Subcutaneous abdominal adipose tissue (tissue), 5 donors: ENCODE measurements around the gene SLC11A2.
"Not testable (repeated sequence)": the region's sequence is repeated elsewhere in the genome, so short reads cannot be mapped to it uniquely, and the experiment has no call there.

ENCODE experiments used
- H3K27ac ChIP-seq: one replicate; pipeline ENCODE4 v1.7.0; 2013; ENCODE audit warnings: low read depth, mild to moderate bottlenecking, inconsistent platforms, low read length, moderate library complexity
- H3K27me3 ChIP-seq, 5 donors: one replicate each; pipeline ENCODE4 v1.7.0; 2013; ENCODE audit warnings: low read length in 5 of 5, inconsistent platforms in 1 of 5; ENCODE audit not compliant: control insufficient read depth in 5 of 5, insufficient read depth in 4 of 5
- H3K36me3 ChIP-seq, 5 donors: one replicate each; pipeline ENCODE4 v1.7.0; 2013; ENCODE audit warnings: low read length in 5 of 5; ENCODE audit not compliant: control insufficient read depth in 5 of 5, insufficient read depth in 5 of 5
- H3K4me1 ChIP-seq, 5 donors: one replicate each; pipeline ENCODE4 v1.7.0; 2013; ENCODE audit warnings: low read length in 5 of 5, mild to moderate bottlenecking in 3 of 5, moderate library complexity in 1 of 5; ENCODE audit not compliant: control insufficient read depth in 5 of 5, insufficient read depth in 5 of 5
- H3K4me3 ChIP-seq, 5 donors: one replicate each; pipeline ENCODE4 v1.7.0; 2013; ENCODE audit warnings: low read length in 5 of 5, low read depth in 1 of 5
- H3K9ac ChIP-seq, 5 donors: one replicate each; pipeline ENCODE4 v1.7.0; 2013; ENCODE audit warnings: low read length in 5 of 5, mild to moderate bottlenecking in 4 of 5, moderate library complexity in 3 of 5
- H3K9me3 ChIP-seq, 5 donors: one replicate each; pipeline ENCODE4 v1.7.0; 2013; ENCODE audit warnings: low read length in 5 of 5; ENCODE audit not compliant: control insufficient read depth in 5 of 5
- donor health status: healthy.
- donor health status: healthy.
- donor health status: healthy.
- donor health status: healthy.
- donor health status: healthy.

The SLC11A2 gene

GRCh38 chr12:50955288-50955687, 70.9 kb downstream of the SLC11A2 start:
- H3K4me1 ChIP-seq, result peaks cover 0 to 8% (median 0%) of the 10 kb centered on the region in 5 donors
- H3K9ac ChIP-seq, result no peak overlapping the region
- H3K4me3 ChIP-seq, result no peak overlapping the region
- no peaks in the 10 kb centered on the region for H3K9me3 ChIP-seq
- peaks cover 0 to 5% (median 0%) of the 10 kb centered on the region in 5 donors for H3K36me3 ChIP-seq
- H3K27ac ChIP-seq, result no peak overlapping the region
- no peaks in the 10 kb centered on the region for H3K27me3 ChIP-seq

GRCh38 chr12:50954789-50955188, 71.4 kb downstream of the SLC11A2 start:
- not testable (repeated sequence) for H3K4me3 ChIP-seq, H3K9me3 ChIP-seq, H3K27ac ChIP-seq, H3K9ac ChIP-seq, H3K36me3 ChIP-seq, H3K27me3 ChIP-seq, H3K4me1 ChIP-seq

- no peak overlapping the region for H3K27ac ChIP-seq
- no peaks in the 10 kb centered on the region for H3K9me3 ChIP-seq
- no peak overlapping the region for H3K4me3 ChIP-seq
- H3K36me3 ChIP-seq, result peaks cover 0 to 5% (median 0%) of the 10 kb centered on the region in 5 donors
- H3K4me1 ChIP-seq, result peaks cover 0 to 8% (median 0%) of the 10 kb centered on the region in 5 donors
- no peak overlapping the region for H3K9ac ChIP-seq
- no peaks in the 10 kb centered on the region for H3K27me3 ChIP-seq
Measured at GRCh38 chr12:50953047-50953446, 73.1 kb downstream of the SLC11A2 start.

GRCh38 chr12:50952510-50952909, 73.7 kb downstream of the SLC11A2 start, which contains the start of gene HIGD1C:
Gene HIGD1C (plus strand): TSS chr12:50952544. CDS start chr12:50953999, 1,455 bp downstream.
- Histone ChIP-seq H3K4me1 (peaks cover 0 to 8% (median 0%) of the 10 kb centered on the region in 5 donors), H3K4me3 (no peak within 1 kb of the TSS), H3K36me3 (peaks cover 0 to 5% (median 0%) of the 10 kb centered on the region in 5 donors), H3K27me3 (no peaks in the 10 kb centered on the region), H3K27ac (no peak within 1 kb of the TSS), H3K9ac (no peak within 1 kb of the TSS), H3K9me3 (no peaks in the 10 kb centered on the region)

GRCh38 chr12:50951112-50951511, 75.1 kb downstream of the SLC11A2 start:
- H3K4me1 ChIP-seq, result peaks cover 0 to 8% (median 0%) of the 10 kb centered on the region in 5 donors
- H3K36me3 ChIP-seq, result peaks cover 0 to 5% (median 0%) of the 10 kb centered on the region in 5 donors
- no peak overlapping the region for H3K27ac ChIP-seq

GRCh38 chr12:50949801-50950302, 76.3 kb downstream of the SLC11A2 start:
- H3K27me3 ChIP-seq, result no peaks in the 10 kb centered on the region
- H3K9ac ChIP-seq, result no peak overlapping the region
- peaks cover 0 to 8% (median 0%) of the 10 kb centered on the region in 5 donors for H3K4me1 ChIP-seq
- no peak overlapping the region for H3K4me3 ChIP-seq
- H3K27ac ChIP-seq, result no peak overlapping the region
- no peaks in the 10 kb centered on the region for H3K9me3 ChIP-seq
- H3K36me3 ChIP-seq, result peaks cover 0 to 5% (median 0%) of the 10 kb centered on the region in 5 donors

More at GRCh38 chr12:50951112-50951511, 75.1 kb downstream of the SLC11A2 start:
- Histone ChIP-seq H3K27me3 (no peaks in the 10 kb centered on the region), H3K9ac (no peak overlapping the region), H3K9me3 (no peaks in the 10 kb centered on the region), H3K4me3 (no peak overlapping the region)

GRCh38 chr12:50948798-50949197, 77.4 kb downstream of the SLC11A2 start:
- H3K27ac ChIP-seq, result no peak overlapping the region
- no peak overlapping the region for H3K9ac ChIP-seq
- no peaks in the 10 kb centered on the region for H3K27me3 ChIP-seq
- H3K4me1 ChIP-seq, result peaks cover 0 to 8% (median 0%) of the 10 kb centered on the region in 5 donors
- no peak overlapping the region for H3K4me3 ChIP-seq
- peaks cover 0 to 5% (median 0%) of the 10 kb centered on the region in 5 donors for H3K36me3 ChIP-seq
- H3K9me3 ChIP-seq, result no peaks in the 10 kb centered on the region

- no peak overlapping the region for H3K27ac ChIP-seq
- H3K27me3 ChIP-seq, result no peaks in the 10 kb centered on the region
- no peak overlapping the region for H3K4me3 ChIP-seq
Measured at GRCh38 chr12:50947933-50948626, 78.1 kb downstream of the SLC11A2 start.

GRCh38 chr12:50937653-50938052, 88.5 kb downstream of the SLC11A2 start:
- Histone ChIP-seq H3K27me3 (no peaks in the 10 kb centered on the region), H3K4me1 (peaks cover 0 to 33% (median 30%) of the 10 kb centered on the region in 5 donors), H3K36me3 (peaks cover 0 to 12% (median 4%) of the 10 kb centered on the region in 5 donors), H3K9me3 (peaks cover 0 to 8% (median 6%) of the 10 kb centered on the region in 5 donors), H3K27ac (no peak overlapping the region), H3K4me3 (no peak overlapping the region), H3K9ac (no peak overlapping the region)

More at GRCh38 chr12:50947933-50948626, 78.1 kb downstream of the SLC11A2 start:
- H3K36me3 ChIP-seq, result peaks cover 0 to 5% (median 0%) of the 10 kb centered on the region in 5 donors
- peaks cover 0 to 8% (median 0%) of the 10 kb centered on the region in 5 donors for H3K4me1 ChIP-seq
- H3K9ac ChIP-seq, result no peak overlapping the region
- H3K9me3 ChIP-seq, result no peaks in the 10 kb centered on the region

- H3K27me3 ChIP-seq, result no peaks in the 10 kb centered on the region
- H3K4me3 ChIP-seq, result no peak overlapping the region
- no peak overlapping the region for H3K9ac ChIP-seq
- peaks cover 0 to 15% (median 6%) of the 10 kb centered on the region in 5 donors for H3K36me3 ChIP-seq
- H3K9me3 ChIP-seq, result peaks cover 0 to 8% (median 6%) of the 10 kb centered on the region in 5 donors
- H3K27ac ChIP-seq, result no peak overlapping the region
- peaks cover 0 to 37% (median 33%) of the 10 kb centered on the region in 5 donors for H3K4me1 ChIP-seq
Measured at GRCh38 chr12:50936821-50937530, 89.2 kb downstream of the SLC11A2 start.
